Measurements from ENCODE around the gene RNF41.
A peak's percentile ranks its signal among the peaks of the same experiment; 100 is the strongest.

RNF41 gene

DNA sequence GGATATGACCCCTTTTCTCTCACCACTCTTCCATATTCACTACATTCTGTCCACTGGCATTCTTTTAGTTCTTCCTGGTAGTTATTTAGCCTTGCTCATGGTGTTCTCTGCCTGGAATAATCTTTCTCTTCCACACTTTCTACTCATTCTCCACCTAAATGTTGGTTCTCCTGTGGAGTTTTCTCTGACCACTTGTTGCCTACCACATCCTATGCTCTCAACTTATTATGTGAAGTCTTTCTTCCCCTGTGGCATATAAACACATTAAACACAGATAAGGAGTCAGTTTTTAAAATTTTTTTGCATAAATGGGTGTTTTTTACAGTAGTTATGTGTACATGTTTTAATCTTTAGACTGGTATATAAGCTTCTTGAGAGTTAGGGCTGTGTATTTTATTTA, 29.1 kb downstream of the RNF41 start:
- no peak for DNase-seq (ENCODE audit: low read depth)
- H3K4me3 ChIP-seq (ENCODE audit: control insufficient read depth, low read depth, low read length): no peak overlapping the region
- TF ChIP-seq, protein P1, sequence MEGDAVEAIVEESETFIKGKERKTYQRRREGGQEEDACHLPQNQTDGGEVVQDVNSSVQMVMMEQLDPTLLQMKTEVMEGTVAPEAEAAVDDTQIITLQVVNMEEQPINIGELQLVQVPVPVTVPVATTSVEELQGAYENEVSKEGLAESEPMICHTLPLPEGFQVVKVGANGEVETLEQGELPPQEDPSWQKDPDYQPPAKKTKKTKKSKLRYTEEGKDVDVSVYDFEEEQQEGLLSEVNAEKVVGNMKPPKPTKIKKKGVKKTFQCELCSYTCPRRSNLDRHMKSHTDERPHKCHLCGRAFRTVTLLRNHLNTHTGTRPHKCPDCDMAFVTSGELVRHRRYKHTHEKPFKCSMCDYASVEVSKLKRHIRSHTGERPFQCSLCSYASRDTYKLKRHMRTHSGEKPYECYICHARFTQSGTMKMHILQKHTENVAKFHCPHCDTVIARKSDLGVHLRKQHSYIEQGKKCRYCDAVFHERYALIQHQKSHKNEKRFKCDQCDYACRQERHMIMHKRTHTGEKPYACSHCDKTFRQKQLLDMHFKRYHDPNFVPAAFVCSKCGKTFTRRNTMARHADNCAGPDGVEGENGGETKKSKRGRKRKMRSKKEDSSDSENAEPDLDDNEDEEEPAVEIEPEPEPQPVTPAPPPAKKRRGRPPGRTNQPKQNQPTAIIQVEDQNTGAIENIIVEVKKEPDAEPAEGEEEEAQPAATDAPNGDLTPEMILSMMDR (IDR thresholded peaks at IDR 0.05; ENCODE audit: control insufficient read depth, insufficient read depth, low read depth, low read length, missing control alignments): no peak

DNA sequence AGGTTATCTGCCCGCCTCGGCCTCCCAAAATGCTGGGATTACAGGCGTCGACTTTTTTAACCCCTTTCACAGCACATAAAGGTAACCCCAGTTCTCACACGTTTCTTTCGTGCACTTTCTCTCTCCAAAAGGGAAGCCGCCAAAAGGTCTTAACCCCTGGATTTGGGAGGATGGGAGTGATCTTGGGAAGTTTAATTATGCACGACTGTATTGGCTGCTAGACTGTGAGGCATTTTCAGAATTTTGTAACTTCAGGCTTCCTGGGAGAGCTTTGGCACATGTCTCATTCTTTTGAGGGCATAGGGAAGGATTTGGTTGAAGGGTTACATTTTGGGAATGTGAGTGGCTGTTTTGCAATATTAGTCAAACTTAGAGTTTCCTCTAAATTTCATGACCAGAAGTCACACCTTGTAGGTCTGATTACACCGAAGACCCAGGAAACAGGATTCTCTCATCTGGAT, 31.0 kb downstream of the RNF41 start:
- no peak for DNase-seq (ENCODE audit: low read depth)
- H3K4me3 ChIP-seq (ENCODE audit: control insufficient read depth, low read depth, low read length): no peak overlapping the region
- TF ChIP-seq, protein P1 (IDR thresholded peaks at IDR 0.05; ENCODE audit: control insufficient read depth, insufficient read depth, low read depth, low read length, missing control alignments): no peak

DNA sequence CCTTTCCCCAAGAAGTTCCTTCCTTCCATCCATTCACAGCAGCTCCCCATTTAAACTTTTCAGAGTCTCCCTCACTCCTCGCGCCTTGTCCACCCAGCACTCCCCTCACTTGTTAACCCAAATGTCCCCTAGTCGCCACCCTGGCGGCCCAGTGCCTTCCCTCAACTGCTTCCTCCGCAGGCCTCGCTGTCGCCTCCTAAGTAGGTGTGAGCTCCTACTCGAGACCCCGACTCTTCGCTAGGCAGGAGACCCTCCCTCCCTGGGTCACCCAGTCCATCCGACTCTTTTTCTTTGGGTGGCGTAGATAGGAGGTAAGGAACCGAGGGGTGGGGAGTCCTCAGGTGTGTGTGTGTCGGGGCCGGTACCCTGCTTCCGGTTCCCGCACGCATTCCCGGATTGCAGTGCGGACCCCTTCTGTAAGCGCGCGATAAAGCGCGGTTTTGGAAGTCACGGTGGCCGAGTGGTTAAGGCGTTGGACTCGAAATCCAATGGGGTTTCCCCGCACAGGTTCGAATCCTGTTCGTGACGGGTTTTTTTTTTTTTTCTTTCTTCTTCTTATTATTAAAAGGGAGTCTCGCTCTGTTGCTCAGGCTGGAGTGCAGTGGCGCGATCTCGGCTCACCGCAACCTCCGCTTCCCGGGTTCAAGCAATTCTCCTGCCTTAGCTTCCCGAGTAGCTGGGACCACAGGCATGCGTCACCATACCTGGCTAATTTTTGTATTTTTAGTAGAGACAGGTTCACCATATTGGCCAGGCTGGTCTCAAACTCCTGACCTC, 31.6 kb downstream of the RNF41 start:
- peak overlapping the region; percentile 92 for H3K4me3 ChIP-seq (ENCODE audit: control insufficient read depth, low read depth, low read length)
- peak; percentile 35 for DNase-seq (ENCODE audit: low read depth)
- TF ChIP-seq, protein P1 (IDR thresholded peaks at IDR 0.05; ENCODE audit: control insufficient read depth, insufficient read depth, low read depth, low read length, missing control alignments): no peak

DNA sequence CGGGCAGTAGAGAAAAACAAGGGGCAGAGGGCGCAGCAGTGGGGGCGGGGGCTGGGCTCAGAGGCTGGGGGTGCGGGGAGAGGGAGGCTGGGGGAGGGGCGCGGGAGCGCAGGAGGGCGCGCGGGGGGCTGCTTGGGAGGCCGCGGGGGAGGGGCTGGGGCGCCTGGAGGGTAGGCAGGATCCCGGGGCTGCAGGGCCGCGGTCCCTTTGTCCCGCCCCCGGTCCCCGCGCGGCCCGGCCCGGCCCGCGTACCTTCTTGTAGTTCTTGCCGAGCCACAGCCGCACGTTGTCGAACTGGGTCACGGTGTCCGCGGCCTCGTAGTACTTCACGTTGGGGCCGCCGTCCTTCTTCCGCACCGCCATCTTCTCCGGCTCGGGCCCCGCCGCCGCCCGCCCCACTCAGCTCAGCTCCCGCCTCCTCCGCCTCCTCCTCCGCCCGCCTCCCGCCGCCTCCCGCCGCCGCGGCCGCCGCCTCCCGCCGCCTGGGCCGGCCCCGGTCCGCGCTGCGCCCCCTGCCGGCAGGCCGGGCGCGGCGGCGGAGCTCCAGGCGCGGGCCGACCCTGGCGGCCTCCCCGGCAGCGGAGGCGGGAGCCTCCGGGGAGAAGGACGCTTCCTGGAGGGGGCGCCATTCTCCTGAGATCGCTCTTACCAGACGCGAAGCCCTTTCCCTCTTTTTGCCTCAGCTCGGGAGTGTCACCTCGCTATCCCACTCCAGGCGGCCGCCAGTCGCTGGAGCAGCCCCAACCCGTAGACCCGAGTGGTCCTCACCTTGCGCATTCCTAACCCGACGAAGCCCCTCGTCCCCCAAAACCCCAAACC, 32.4 kb downstream of the RNF41 start, which contains the start of gene SMARCC2:
TSS of gene SMARCC2 (minus strand) at position 385 of the 819 bp plus-strand sequence. CDS start at position 363, 22 bp downstream.
- peak within 1 kb of the TSS; percentile 92 for H3K4me3 ChIP-seq (ENCODE audit: control insufficient read depth, low read depth, low read length)
- DNase-seq (ENCODE audit: low read depth): peak; percentile 56
- TF ChIP-seq, protein P1 (IDR thresholded peaks at IDR 0.05; ENCODE audit: control insufficient read depth, insufficient read depth, low read depth, low read length, missing control alignments): peak; percentile 75

DNA sequence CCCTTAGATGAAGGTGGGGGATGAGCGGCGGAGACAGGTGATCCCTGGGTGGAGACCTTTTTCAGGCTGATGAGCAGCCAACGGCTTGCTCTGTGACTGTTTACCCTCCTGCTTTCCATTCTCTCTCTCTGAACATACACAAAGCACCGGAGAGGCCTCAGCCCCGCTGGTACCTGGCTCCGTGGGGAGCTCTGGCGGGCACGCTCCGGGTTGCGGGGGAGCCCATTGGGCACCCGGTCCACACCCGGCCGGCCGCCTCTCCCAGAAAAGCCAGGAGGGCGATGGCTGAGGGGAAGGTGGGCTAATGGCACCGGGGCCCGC, 33.0 kb downstream of the RNF41 start:
- TF ChIP-seq, protein P1 (IDR thresholded peaks at IDR 0.05; ENCODE audit: control insufficient read depth, insufficient read depth, low read depth, low read length, missing control alignments): no peak
- H3K4me3 ChIP-seq (ENCODE audit: control insufficient read depth, low read depth, low read length): peak overlapping the region; percentile 81
- DNase-seq (ENCODE audit: low read depth): no peak

DNA sequence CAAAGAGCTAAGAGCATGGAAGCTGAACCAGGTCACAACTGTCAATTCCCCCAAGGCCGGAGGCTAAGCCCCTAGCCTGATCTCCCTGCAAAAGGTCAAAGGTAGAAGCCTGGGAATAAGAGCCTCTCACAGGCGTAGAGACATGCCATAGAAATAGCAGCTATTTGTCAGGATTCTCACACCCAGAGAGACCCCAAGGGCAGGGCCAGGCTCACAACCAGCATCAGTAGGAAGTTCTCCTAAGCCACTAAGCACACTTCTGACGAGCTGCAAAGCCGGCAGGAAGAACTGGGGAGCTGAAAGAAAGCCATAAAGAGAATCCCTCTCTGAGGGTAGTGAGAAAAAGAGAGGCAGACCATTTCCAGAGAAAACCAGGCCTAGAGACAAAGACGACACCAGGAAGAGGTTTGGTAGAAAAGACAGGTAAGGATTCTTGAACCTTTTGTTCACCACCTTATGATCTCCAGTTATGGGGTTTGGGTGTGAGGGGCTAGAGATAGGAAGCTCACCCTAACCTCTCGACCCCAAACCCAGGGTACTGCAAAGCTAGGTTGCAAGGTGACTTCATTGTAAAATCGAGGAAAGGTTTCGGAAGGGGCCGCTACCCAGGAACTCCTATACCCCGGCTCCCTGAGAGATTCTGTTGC, 33.5 kb downstream of the RNF41 start:
- H3K4me3 ChIP-seq (ENCODE audit: control insufficient read depth, low read depth, low read length): peak overlapping the region; percentile 81
- no peak for DNase-seq (ENCODE audit: low read depth)
- TF ChIP-seq, protein P1 (IDR thresholded peaks at IDR 0.05; ENCODE audit: control insufficient read depth, insufficient read depth, low read depth, low read length, missing control alignments): no peak
